IMR-90 (cell line): ENCODE measurements around the gene ZYX. TPM values are rescaled to one million over a fixed set of nuclear protein-coding genes. Genes with fewer than 3 reads are reported as not detected.

ENCODE experiments used
- ATAC-seq: fragments of 200-7000 bp; cut with Tn5 transposase; 2 replicates; pipeline ENCODE4 v1.9.1; 2020; ENCODE audit warnings: low read depth, mild to moderate bottlenecking, moderate library complexity
- BruUV-seq: library from RNA; stranded (reverse); fragments of 400-500 nt; replicated peaks from 2 replicates; lab custom pipeline; 2021; lab: Mats Ljungman, UMichigan
- CTCF ChIA-PET: fragments of 300-600 bp; formaldehyde crosslinking; extraction: SDS; loops from one replicate; lab custom pipeline; 2021; ENCODE audit warnings: antibody characterized with exemption; lab: Yijun Ruan, JAX
- POLR2A ChIA-PET: fragments of 300-600 bp; sonication (Branson Sonifier 250); formaldehyde crosslinking; loops from one replicate; lab custom pipeline; 2022; ENCODE audit warnings: antibody characterized with exemption; ENCODE audit not compliant: unreplicated experiment; lab: Charles Lee
- DNase-seq: peaks from one replicate; pipeline ENCODE4 v3.0.0; 2013
- H2AFZ ChIP-seq: replicated peaks from 2 replicates; pipeline ENCODE3; 2013; ENCODE audit warnings: low read length, mild to moderate bottlenecking; ENCODE audit not compliant: poor library complexity
- H2AK5ac ChIP-seq: 2 replicates; pipeline ENCODE4 v1.6.1; 2013; ENCODE audit warnings: low read depth, low read length, inconsistent platforms
- H2AK9ac ChIP-seq: replicated peaks from 2 replicates; pipeline ENCODE3; 2013; ENCODE audit warnings: mild to moderate bottlenecking, low read depth, low read length, moderate library complexity; ENCODE audit not compliant: poor library complexity
- H2BK120ac ChIP-seq: 2 replicates; pipeline ENCODE4 v1.6.1; 2013; ENCODE audit warnings: low read depth, low read length, inconsistent platforms
- H2BK15ac ChIP-seq: 3 replicates; pipeline ENCODE4 v1.6.1; 2013; ENCODE audit warnings: low read depth, low read length, inconsistent platforms
- H2BK20ac ChIP-seq: 2 replicates; pipeline ENCODE4 v1.6.1; 2013; ENCODE audit warnings: low read depth, mild to moderate bottlenecking, inconsistent platforms, low read length, moderate library complexity
- H2BK5ac ChIP-seq: 2 replicates; pipeline ENCODE4 v1.6.1; 2013; ENCODE audit warnings: mild to moderate bottlenecking, low read depth, low read length, inconsistent platforms; ENCODE audit not compliant: poor library complexity, severe bottlenecking
- H3K14ac ChIP-seq: replicated peaks from 2 replicates; pipeline ENCODE4 v1.6.1; 2013; ENCODE audit warnings: low read depth, low read length, inconsistent platforms
- H3K18ac ChIP-seq: 2 replicates; pipeline ENCODE4 v1.6.1; 2013; ENCODE audit warnings: low read depth, low read length, control low read depth
- H3K23ac ChIP-seq: 2 replicates; pipeline ENCODE4 v1.6.1; 2013; ENCODE audit warnings: low read depth, low read length, inconsistent platforms
- H3K27ac ChIP-seq: 2 replicates; pipeline ENCODE4 v1.5.1; 2013; ENCODE audit warnings: mild to moderate bottlenecking, control low read depth, low read length; ENCODE audit not compliant: insufficient read depth
- H3K27me3 ChIP-seq: 2 replicates; pipeline ENCODE4 v1.6.1; 2013; ENCODE audit warnings: low read length; ENCODE audit not compliant: control insufficient read depth, insufficient read depth
- H3K36me3 ChIP-seq: 2 replicates; pipeline ENCODE4 v1.6.1; 2013; ENCODE audit warnings: low read length, mixed read lengths; ENCODE audit not compliant: control insufficient read depth, insufficient read depth
- H3K4ac ChIP-seq: 2 replicates; pipeline ENCODE4 v1.6.1; 2013; ENCODE audit warnings: low read depth, low read length, inconsistent platforms
- H3K4me1 ChIP-seq: 2 replicates; pipeline ENCODE4 v1.6.1; 2013; ENCODE audit warnings: low read length, mixed read lengths; ENCODE audit not compliant: control insufficient read depth, insufficient read depth
- H3K4me2 ChIP-seq: 2 replicates; pipeline ENCODE4 v1.6.1; 2013; ENCODE audit warnings: low read depth, mild to moderate bottlenecking, control low read depth, low read length, moderate library complexity
- H3K4me3 ChIP-seq: 2 replicates; pipeline ENCODE4 v1.5.1; 2013; ENCODE audit warnings: low read depth, mild to moderate bottlenecking, control low read depth, low read length, moderate library complexity; ENCODE audit not compliant: insufficient read depth
- H3K56ac ChIP-seq: 2 replicates; pipeline ENCODE4 v1.6.1; 2013; ENCODE audit warnings: low read length, inconsistent platforms; ENCODE audit not compliant: insufficient read depth; ENCODE audit errors: extremely low read depth
- H3K79me1 ChIP-seq, 2 experiments: 2 replicates each; pipeline ENCODE4 v1.6.1; 2013; ENCODE audit warnings: low read length in 2 of 2, inconsistent platforms in 1 of 2, low read depth in 1 of 2
- H3K9ac ChIP-seq: 2 replicates; pipeline ENCODE4 v1.6.1; 2013; ENCODE audit warnings: low read depth, low read length, control low read depth
- H3K9me1 ChIP-seq: 2 replicates; pipeline ENCODE4 v1.6.1; 2013; ENCODE audit warnings: low read length, inconsistent platforms; ENCODE audit not compliant: insufficient read depth
- H3K9me3 ChIP-seq: 2 replicates; pipeline ENCODE4 v1.6.1; 2013; ENCODE audit warnings: low read length; ENCODE audit not compliant: control insufficient read depth, insufficient read depth
- H4K20me1 ChIP-seq: 2 replicates; pipeline ENCODE4 v1.6.1; 2013; ENCODE audit warnings: low read length, inconsistent platforms; ENCODE audit not compliant: insufficient read depth
- H4K5ac ChIP-seq: 2 replicates; pipeline ENCODE4 v1.6.1; 2013; ENCODE audit warnings: mild to moderate bottlenecking, low read depth, low read length, control low read depth
- H4K8ac ChIP-seq, 2 experiments: 2 replicates each; pipeline ENCODE4 v1.6.1; 2013; ENCODE audit warnings: low read depth in 2 of 2, low read length in 2 of 2, control low read depth in 1 of 2, inconsistent platforms in 1 of 2
- H4K91ac ChIP-seq: 2 replicates; pipeline ENCODE4 v1.6.1; 2013; ENCODE audit warnings: low read depth, low read length, inconsistent platforms; ENCODE audit not compliant: insufficient read depth
- BHLHE40 ChIP-seq: fragments of 150-350 bp; IDR thresholded peaks from 2 replicates; pipeline ENCODE4 v1.6.1; 2016; ENCODE audit warnings: mild to moderate bottlenecking, low read depth, low read length
- CEBPB ChIP-seq: IDR thresholded peaks from 2 replicates; pipeline ENCODE4 v1.6.1; 2012; ENCODE audit warnings: low read depth, low read length, improper control_type of control experiment
- CHD1 ChIP-seq: IDR thresholded peaks from 2 replicates; pipeline ENCODE4 v1.6.1; 2012; ENCODE audit warnings: low read depth, low read length, improper control_type of control experiment
- CTCF ChIP-seq: conservative IDR thresholded peaks from 2 replicates; pipeline ENCODE4 v1.5.1; 2012; ENCODE audit warnings: mild to moderate bottlenecking, low read depth, low read length, improper control_type of control experiment
- ELK1 ChIP-seq: fragments of 150-350 bp; IDR thresholded peaks from 2 replicates; pipeline ENCODE4 v1.6.1; 2016; ENCODE audit warnings: low read depth, mild to moderate bottlenecking, low read length, moderate library complexity, borderline replicate concordance
- FOS ChIP-seq: fragments of 150-350 bp; IDR thresholded peaks from 2 replicates; pipeline ENCODE4 v1.6.1; 2016; ENCODE audit warnings: low read depth, low read length
- MAFK ChIP-seq: IDR thresholded peaks from 2 replicates; pipeline ENCODE4 v1.6.1; 2012; ENCODE audit warnings: low read depth, low read length, improper control_type of control experiment
- MAZ ChIP-seq: IDR thresholded peaks from 2 replicates; pipeline ENCODE4 v1.6.1; 2012; ENCODE audit warnings: low read depth, mild to moderate bottlenecking, low read length, improper control_type of control experiment, moderate library complexity, borderline replicate concordance
- MXI1 ChIP-seq: IDR thresholded peaks from 2 replicates; pipeline ENCODE4 v1.6.1; 2012; ENCODE audit warnings: low read depth, mild to moderate bottlenecking, low read length, moderate library complexity, borderline replicate concordance
- NFE2L2 ChIP-seq: fragments of 150-350 bp; IDR thresholded peaks from 2 replicates; pipeline ENCODE4 v1.6.1; 2016; ENCODE audit warnings: low read depth, mild to moderate bottlenecking, low read length
- POLR2A ChIP-seq: IDR thresholded peaks from 2 replicates; pipeline ENCODE4 v1.6.1; 2012; ENCODE audit warnings: mild to moderate bottlenecking, low read depth, low read length
- RAD21 ChIP-seq: IDR thresholded peaks from 2 replicates; pipeline ENCODE4 v1.6.1; 2012; ENCODE audit warnings: low read length, improper control_type of control experiment
- RCOR1 ChIP-seq: IDR thresholded peaks from 2 replicates; pipeline ENCODE4 v1.6.1; 2012; ENCODE audit warnings: mild to moderate bottlenecking, low read length, improper control_type of control experiment; ENCODE audit not compliant: insufficient replicate concordance
- RFX5 ChIP-seq: IDR thresholded peaks from 2 replicates; pipeline ENCODE4 v1.8.0; 2012; ENCODE audit warnings: low read depth, mild to moderate bottlenecking, low read length, moderate library complexity
- SMC3 ChIP-seq: fragments of 150-350 bp; IDR thresholded peaks from 2 replicates; pipeline ENCODE4 v1.6.1; 2016; ENCODE audit warnings: low read depth, mild to moderate bottlenecking, antibody characterized with exemption, low read length, moderate library complexity
- WGBS, 2 experiments: methylation state at CpG; one replicate each; pipeline versions ENCODE4 v1.1.5 to v1.1.7; 2013; ENCODE audit warnings: missing lambda C conversion rate in 2 of 2; ENCODE audit not compliant: insufficient read length in 1 of 2; ENCODE audit errors: extremely low coverage in 2 of 2; 5-methylcytosine and 5-hydroxymethylcytosine counted together
- dilution Hi-C: fragments of 300-500 bp; cut with HindIII; formaldehyde crosslinking; loops from one replicate; pipeline ENCODE4 v1.14.3; 2018; ENCODE audit warnings: low sequenced_read_pairs; ENCODE audit not compliant: unreplicated experiment
- in situ Hi-C: fragments of 300-500 bp; cut with MboI; formaldehyde crosslinking; loops from 3 replicates; pipeline ENCODE4 v1.14.3; 2019; ENCODE audit warnings: low sequenced_read_pairs, inconsistent platforms, mixed read lengths
- intact Hi-C: fragments of 100-400 bp; cut with micrococcal nuclease; formaldehyde crosslinking; loops from 2 replicates; pipeline ENCODE4 v1.10.0; 2022
- polyA plus RNA-seq, 3 experiments: library from polyadenylated mRNA; depleted of rRNA; stranded (reverse); fragments of >200 nt; gene quantifications; 2 replicates each; pipeline ENCODE4 v1.2.3, GENCODE V29; 2012; ENCODE audit warnings: low replicate concordance in 1 of 3
- total RNA-seq: library from RNA; depleted of rRNA; stranded (reverse); fragments of >200 nt; gene quantifications from 2 replicates; pipeline ENCODE4 v1.2.3, GENCODE V29; 2012
- TF ChIP-seq, protein P1 (sequence below): fragments of 150-350 bp; IDR thresholded peaks from 2 replicates; pipeline ENCODE4 v1.6.1; 2017; ENCODE audit warnings: mild to moderate bottlenecking, antibody characterized with exemption, low read length, low read depth

Gene ZYX
- total and polyA plus RNA-seq, 2 of the 4 experiments (the other 2 are of a cell fraction): 22.6 to 334 TPM

GRCh38 chr7:143358626-143359025 is 22.5 kb upstream of the ZYX start:
- H3K36me3 ChIP-seq: peaks cover 2% of the 10 kb centered on the region; the same call in 1 of the 2 replicates
- H4K20me1 ChIP-seq: no peaks in the 10 kb centered on the region
- H2BK5ac ChIP-seq: no peak overlapping the region
- no peak overlapping the region for H3K23ac ChIP-seq
- no peak overlapping the region for H2AK5ac ChIP-seq
- H4K5ac ChIP-seq: no peak overlapping the region
- H3K14ac ChIP-seq: no peak overlapping the region
- no peak overlapping the region for H3K4ac ChIP-seq
- H4K91ac ChIP-seq: no peak overlapping the region
- POLR2A ChIA-PET: no interaction called here
- no TSS peak for BruUV-seq
- dilution Hi-C loops (no loop called here), intact Hi-C loops (no loop called here), in situ Hi-C loops (no loop called here)
- no peak overlapping the region for H3K18ac ChIP-seq
- H2AK9ac ChIP-seq: no peak overlapping the region
- no peaks in the 10 kb centered on the region for H3K4me1 ChIP-seq
- H2BK120ac ChIP-seq: no peak overlapping the region
- no peak overlapping the region for H3K9ac ChIP-seq
- no peak overlapping the region for H4K8ac ChIP-seq
- no peaks in the 10 kb centered on the region for H3K79me1 ChIP-seq
- no peak overlapping the region for H2AFZ ChIP-seq
- CTCF ChIA-PET: no interaction called here
- no CpG with 5 or more reads among the region's 12 CpGs for WGBS, 2 experiments
- H3K27ac ChIP-seq: no peak overlapping the region
- no peaks in the 10 kb centered on the region for H3K9me3 ChIP-seq
- H3K56ac ChIP-seq: no peak overlapping the region
- no peak overlapping the region for H2BK20ac ChIP-seq
- no peaks in the 10 kb centered on the region for H3K9me1 ChIP-seq
- no peak overlapping the region for H2BK15ac ChIP-seq
- DNase-seq (no peak), ATAC-seq (no peak)
- peaks cover 28% of the 10 kb centered on the region for H3K27me3 ChIP-seq
- no peak overlapping the region for H3K4me2 ChIP-seq
- TF ChIP-seq RAD21 (no peak), RCOR1 (no peak), FOS (no peak), CEBPB (no peak), MXI1 (no peak), NFE2L2 (no peak), SMC3 (no peak), BHLHE40 (no peak), CTCF (no peak), MAFK (no peak), MAZ (no peak), ELK1 (no peak), CHD1 (no peak), RFX5 (no peak), POLR2A (no peak)
- TF ChIP-seq, protein P1, sequence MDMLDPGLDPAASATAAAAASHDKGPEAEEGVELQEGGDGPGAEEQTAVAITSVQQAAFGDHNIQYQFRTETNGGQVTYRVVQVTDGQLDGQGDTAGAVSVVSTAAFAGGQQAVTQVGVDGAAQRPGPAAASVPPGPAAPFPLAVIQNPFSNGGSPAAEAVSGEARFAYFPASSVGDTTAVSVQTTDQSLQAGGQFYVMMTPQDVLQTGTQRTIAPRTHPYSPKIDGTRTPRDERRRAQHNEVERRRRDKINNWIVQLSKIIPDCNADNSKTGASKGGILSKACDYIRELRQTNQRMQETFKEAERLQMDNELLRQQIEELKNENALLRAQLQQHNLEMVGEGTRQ: no peak
- no peak overlapping the region for H3K4me3 ChIP-seq
